ENCODE results near the gene SPECC1L.
A peak's percentile ranks its signal among the peaks of the same experiment; 100 is the strongest.

SPECC1L gene

GRCh38 chr22:24367841-24368240, 97.2 kb downstream of the SPECC1L start:
- H3K9me3 Mint-ChIP-seq, result no peaks in the 10 kb centered on the region
- H3K36me3 Mint-ChIP-seq (ENCODE audit: low read depth), result peaks cover 63% of the 10 kb centered on the region
- DNase-seq (no peak), ATAC-seq (no peak)
- no peaks in the 10 kb centered on the region for H3K27me3 Mint-ChIP-seq
- H3K27ac Mint-ChIP-seq, result no peak overlapping the region
- no peaks in the 10 kb centered on the region for H3K4me1 Mint-ChIP-seq
- H3K4me3 Mint-ChIP-seq, result no peak overlapping the region

- no peaks in the 10 kb centered on the region for H3K4me1 Mint-ChIP-seq
These were observed 99.8 kb downstream of the SPECC1L start for GRCh38 chr22:24370401-24370800.

GRCh38 chr22:24376002-24376401, 105.4 kb downstream of the SPECC1L start:
- peaks cover 62% of the 10 kb centered on the region for H3K36me3 Mint-ChIP-seq (ENCODE audit: low read depth)
- no peaks in the 10 kb centered on the region for H3K27me3 Mint-ChIP-seq
- no peak for DNase-seq

More at GRCh38 chr22:24370401-24370800, 99.8 kb downstream of the SPECC1L start:
- no peak for ATAC-seq
- DNase-seq, result no peak
- Mint-ChIP-seq H3K4me3 (no peak overlapping the region), H3K36me3 (ENCODE audit: low read depth) (peaks cover 73% of the 10 kb centered on the region), H3K9me3 (no peaks in the 10 kb centered on the region), H3K27me3 (no peaks in the 10 kb centered on the region), H3K27ac (no peak overlapping the region)

GRCh38 chr22:24376586-24376985, 106.0 kb downstream of the SPECC1L start:
- ATAC-seq (no peak), DNase-seq (no peak)
- Mint-ChIP-seq H3K36me3 (ENCODE audit: low read depth) (peaks cover 57% of the 10 kb centered on the region), H3K4me3 (no peak overlapping the region), H3K27me3 (no peaks in the 10 kb centered on the region), H3K4me1 (peaks cover 17% of the 10 kb centered on the region), H3K9me3 (no peaks in the 10 kb centered on the region), H3K27ac (no peak overlapping the region)

More at GRCh38 chr22:24376002-24376401, 105.4 kb downstream of the SPECC1L start:
- Mint-ChIP-seq H3K4me3 (no peak overlapping the region), H3K4me1 (peaks cover 17% of the 10 kb centered on the region), H3K27ac (no peak overlapping the region), H3K9me3 (no peaks in the 10 kb centered on the region)
- no peak for ATAC-seq

GRCh38 chr22:24379536-24379935, 108.9 kb downstream of the SPECC1L start:
- Mint-ChIP-seq H3K27ac (no peak overlapping the region), H3K9me3 (no peaks in the 10 kb centered on the region), H3K27me3 (no peaks in the 10 kb centered on the region), H3K4me1 (peaks cover 17% of the 10 kb centered on the region), H3K4me3 (no peak overlapping the region), H3K36me3 (ENCODE audit: low read depth) (peaks cover 36% of the 10 kb centered on the region)
- no peak for DNase-seq
- ATAC-seq, result peak; percentile 40

GRCh38 chr22:24380220-24380904, 109.7 kb downstream of the SPECC1L start:
- peaks cover 17% of the 10 kb centered on the region for H3K4me1 Mint-ChIP-seq
- peaks cover 29% of the 10 kb centered on the region for H3K36me3 Mint-ChIP-seq (ENCODE audit: low read depth)
- H3K4me3 Mint-ChIP-seq, result no peak overlapping the region
- ATAC-seq (no peak), DNase-seq (no peak)
- no peaks in the 10 kb centered on the region for H3K9me3 Mint-ChIP-seq
- H3K27me3 Mint-ChIP-seq, result no peaks in the 10 kb centered on the region
- H3K27ac Mint-ChIP-seq, result no peak overlapping the region

GRCh38 chr22:24380905-24381230, 110.2 kb downstream of the SPECC1L start:
- Mint-ChIP-seq H3K9me3 (no peaks in the 10 kb centered on the region), H3K36me3 (ENCODE audit: low read depth) (peaks cover 27% of the 10 kb centered on the region), H3K4me3 (no peak overlapping the region), H3K27me3 (no peaks in the 10 kb centered on the region), H3K27ac (no peak overlapping the region), H3K4me1 (peaks cover 17% of the 10 kb centered on the region)
- ATAC-seq (no peak), DNase-seq (no peak)

- Mint-ChIP-seq H3K27ac (no peak overlapping the region), H3K27me3 (no peaks in the 10 kb centered on the region), H3K36me3 (ENCODE audit: low read depth) (peaks cover 12% of the 10 kb centered on the region), H3K9me3 (no peaks in the 10 kb centered on the region), H3K4me3 (no peak overlapping the region), H3K4me1 (peaks cover 17% of the 10 kb centered on the region)
- ATAC-seq (no peak), DNase-seq (no peak)
These were observed 112.4 kb downstream of the SPECC1L start for GRCh38 chr22:24383061-24383460.

- H3K4me1 Mint-ChIP-seq, result peaks cover 9% of the 10 kb centered on the region
These were observed 113.5 kb downstream of the SPECC1L start for GRCh38 chr22:24384131-24384530.

GRCh38 chr22:24386937-24387471, 116.4 kb downstream of the SPECC1L start:
- Mint-ChIP-seq H3K9me3 (no peaks in the 10 kb centered on the region), H3K27me3 (no peaks in the 10 kb centered on the region), H3K36me3 (ENCODE audit: low read depth) (peaks cover 6% of the 10 kb centered on the region), H3K27ac (no peak overlapping the region), H3K4me1 (no peaks in the 10 kb centered on the region), H3K4me3 (no peak overlapping the region)
- ATAC-seq (no peak), DNase-seq (no peak)

More at GRCh38 chr22:24384131-24384530, 113.5 kb downstream of the SPECC1L start:
- no peak for DNase-seq
- Mint-ChIP-seq H3K9me3 (no peaks in the 10 kb centered on the region), H3K27me3 (no peaks in the 10 kb centered on the region), H3K36me3 (ENCODE audit: low read depth) (peaks cover 12% of the 10 kb centered on the region), H3K4me3 (no peak overlapping the region), H3K27ac (no peak overlapping the region)
- no peak for ATAC-seq

GRCh38 chr22:24389680-24390079, 119.0 kb downstream of the SPECC1L start:
- ATAC-seq, result no peak
- no peaks in the 10 kb centered on the region for H3K9me3 Mint-ChIP-seq
- no peaks in the 10 kb centered on the region for H3K27me3 Mint-ChIP-seq
- no peak overlapping the region for H3K27ac Mint-ChIP-seq
- H3K4me1 Mint-ChIP-seq, result no peaks in the 10 kb centered on the region
- H3K4me3 Mint-ChIP-seq, result no peak overlapping the region
- peaks cover 4% of the 10 kb centered on the region for H3K36me3 Mint-ChIP-seq (ENCODE audit: low read depth)
- no peak for DNase-seq

- Mint-ChIP-seq H3K27me3 (no peaks in the 10 kb centered on the region), H3K4me3 (no peak overlapping the region)
These were observed 119.5 kb downstream of the SPECC1L start for GRCh38 chr22:24390156-24390555.

GRCh38 chr22:24390576-24390975, 119.9 kb downstream of the SPECC1L start:
- Mint-ChIP-seq H3K27ac (no peak overlapping the region), H3K27me3 (no peaks in the 10 kb centered on the region)
- no peak for DNase-seq

More at GRCh38 chr22:24390156-24390555, 119.5 kb downstream of the SPECC1L start:
- H3K9me3 Mint-ChIP-seq, result no peaks in the 10 kb centered on the region
- DNase-seq (no peak), ATAC-seq (no peak)
- peaks cover 5% of the 10 kb centered on the region for H3K36me3 Mint-ChIP-seq (ENCODE audit: low read depth)
- H3K4me1 Mint-ChIP-seq, result no peaks in the 10 kb centered on the region
- H3K27ac Mint-ChIP-seq, result no peak overlapping the region

GRCh38 chr22:24391836-24392217, 121.2 kb downstream of the SPECC1L start:
- Mint-ChIP-seq H3K4me3 (no peak overlapping the region), H3K9me3 (no peaks in the 10 kb centered on the region), H3K27me3 (no peaks in the 10 kb centered on the region), H3K4me1 (no peaks in the 10 kb centered on the region), H3K36me3 (ENCODE audit: low read depth) (peaks cover 15% of the 10 kb centered on the region), H3K27ac (no peak overlapping the region)
- no peak for DNase-seq
- no peak for ATAC-seq

More at GRCh38 chr22:24390576-24390975, 119.9 kb downstream of the SPECC1L start:
- no peak overlapping the region for H3K4me3 Mint-ChIP-seq
- peaks cover 7% of the 10 kb centered on the region for H3K36me3 Mint-ChIP-seq (ENCODE audit: low read depth)
- no peaks in the 10 kb centered on the region for H3K9me3 Mint-ChIP-seq
- no peak for ATAC-seq
- H3K4me1 Mint-ChIP-seq, result no peaks in the 10 kb centered on the region

GRCh38 chr22:24392218-24392931, 121.7 kb downstream of the SPECC1L start:
- ATAC-seq (no peak), DNase-seq (no peak)
- no peaks in the 10 kb centered on the region for H3K4me1 Mint-ChIP-seq
- H3K4me3 Mint-ChIP-seq, result no peak overlapping the region
- no peaks in the 10 kb centered on the region for H3K9me3 Mint-ChIP-seq
- H3K27ac Mint-ChIP-seq, result no peak overlapping the region
- H3K36me3 Mint-ChIP-seq (ENCODE audit: low read depth), result peaks cover 15% of the 10 kb centered on the region
- no peaks in the 10 kb centered on the region for H3K27me3 Mint-ChIP-seq

Data from activated naive CD8-positive, alpha-beta T cell treated with anti-CD3 and anti-CD28 coated beads, Interleukin-2, amount 50 U/mL, for 24 hours (primary cell).